Measurements from ENCODE around the gene RAB11FIP4.
"Not testable (repeated sequence)": the region's sequence is repeated elsewhere in the genome, so short reads cannot be mapped to it uniquely, and the experiment has no call there.

The RAB11FIP4 gene

GRCh38 chr17:31391496-31391949 lies at the start of gene RAB11FIP4:
TSS of gene RAB11FIP4 (plus strand) at chr17:31391675. CDS start at chr17:31391853, 178 bp downstream.
- DNase-seq (ENCODE audit: low read depth in 2 of 2): no peak

GRCh38 chr17:31345191-31345747 lies 46.2 kb upstream of the RAB11FIP4 start:
- DNase-seq (ENCODE audit: low read depth in 2 of 2): not testable (repeated sequence)

- no peak for DNase-seq (ENCODE audit: low read depth in 2 of 2)
Measured at GRCh38 chr17:31349454-31349853, 42.0 kb upstream of the RAB11FIP4 start.

- no peak for DNase-seq (ENCODE audit: low read depth in 2 of 2)
Measured at GRCh38 chr17:31355935-31356334, 35.5 kb upstream of the RAB11FIP4 start.

GRCh38 chr17:31357091-31357490 lies 34.4 kb upstream of the RAB11FIP4 start:
- no peak for DNase-seq (ENCODE audit: low read depth in 2 of 2)

GRCh38 chr17:31357839-31358394 lies 33.6 kb upstream of the RAB11FIP4 start:
- no peak for DNase-seq (ENCODE audit: low read depth in 2 of 2)

- DNase-seq (ENCODE audit: low read depth in 2 of 2): no peak
Measured at GRCh38 chr17:31364012-31364411, 27.5 kb upstream of the RAB11FIP4 start.

GRCh38 chr17:31366088-31366487 lies 25.4 kb upstream of the RAB11FIP4 start:
- no peak for DNase-seq (ENCODE audit: low read depth in 2 of 2)

GRCh38 chr17:31369266-31369665 lies 22.2 kb upstream of the RAB11FIP4 start:
- DNase-seq (ENCODE audit: low read depth in 2 of 2): no peak

GRCh38 chr17:31371511-31372097 lies 19.9 kb upstream of the RAB11FIP4 start:
- no peak for DNase-seq (ENCODE audit: low read depth in 2 of 2)

- DNase-seq (ENCODE audit: low read depth in 2 of 2): peak in 1 of 2 donors; percentile 23
Measured at GRCh38 chr17:31373150-31374093, 18.1 kb upstream of the RAB11FIP4 start.

- no peak for DNase-seq (ENCODE audit: low read depth in 2 of 2)
Measured at GRCh38 chr17:31374094-31374447, 17.4 kb upstream of the RAB11FIP4 start.

GRCh38 chr17:31374503-31374902 lies 17.0 kb upstream of the RAB11FIP4 start:
- no peak for DNase-seq (ENCODE audit: low read depth in 2 of 2)

- DNase-seq (ENCODE audit: low read depth in 2 of 2): no peak
Measured at GRCh38 chr17:31378638-31379037, 12.8 kb upstream of the RAB11FIP4 start.

GRCh38 chr17:31379597-31380205 lies 11.8 kb upstream of the RAB11FIP4 start:
- DNase-seq (ENCODE audit: low read depth in 2 of 2): no peak

- DNase-seq (ENCODE audit: low read depth in 2 of 2): no peak
Measured at GRCh38 chr17:31381165-31381668, 10.3 kb upstream of the RAB11FIP4 start.

- DNase-seq (ENCODE audit: low read depth in 2 of 2): not testable (repeated sequence)
Measured at GRCh38 chr17:31382668-31383275, 8.7 kb upstream of the RAB11FIP4 start.

- not testable (repeated sequence) for DNase-seq (ENCODE audit: low read depth in 2 of 2)
Measured at GRCh38 chr17:31383488-31383887, 8.0 kb upstream of the RAB11FIP4 start.

GRCh38 chr17:31385428-31386285 lies 5.8 kb upstream of the RAB11FIP4 start:
- DNase-seq (ENCODE audit: low read depth in 2 of 2): no peak

GRCh38 chr17:31386542-31387075 lies 4.9 kb upstream of the RAB11FIP4 start:
- DNase-seq (ENCODE audit: low read depth in 2 of 2): no peak

All from activated CD4-positive, alpha-beta T cell treated with anti-CD3 and anti-CD28 coated beads for 24 hours (primary cell).